H1 (cell line): ENCODE results near the gene PMM1. TPM values are rescaled to one million over a fixed set of nuclear protein-coding genes. Genes with fewer than 3 reads are reported as not detected.

Experiments used
- CTCF ChIA-PET: fragments of 300-600 bp; sonication (Branson Sonifier 250); formaldehyde crosslinking; loops from one replicate; lab custom pipeline; 2021; ENCODE audit not compliant: partially characterized antibody; lab: Charles Lee
- POLR2A ChIA-PET: fragments of 300-600 bp; sonication (Branson Sonifier 250); formaldehyde crosslinking; loops from one replicate; lab custom pipeline; 2021; ENCODE audit warnings: inconsistent platforms; ENCODE audit not compliant: partially characterized antibody; lab: Charles Lee
- DNase-seq, 2 experiments: peaks; one replicate each; pipeline versions ENCODE4 v3.0.0 to v3.0.0-alpha.2; 2010 to 2022; ENCODE audit warnings: low spot score in 2 of 2, low read depth in 1 of 2, mixed read lengths in 1 of 2
- FAIRE-seq: peaks from 2 replicates; lab custom pipeline; 2011; peaks lifted over from hg19 to GRCh38; lab: Jason Lieb, UNC
- H2AFZ ChIP-seq: 2 replicates; pipeline ENCODE4 v1.8.1; 2012; ENCODE audit warnings: low read length, inconsistent platforms
- H2AK5ac ChIP-seq: 2 replicates; pipeline ENCODE4 v1.6.1; 2013; ENCODE audit warnings: low read depth, low read length
- H2BK120ac ChIP-seq: replicated peaks from 2 replicates; pipeline ENCODE3; 2013; ENCODE audit warnings: low read depth, low read length, inconsistent platforms
- H2BK12ac ChIP-seq: 2 replicates; pipeline ENCODE4 v1.6.1; 2013; ENCODE audit warnings: low read depth, low read length
- H2BK15ac ChIP-seq: 2 replicates; pipeline ENCODE4 v1.6.1; 2013; ENCODE audit warnings: low read length
- H2BK20ac ChIP-seq: 2 replicates; pipeline ENCODE4 v1.6.1; 2013; ENCODE audit warnings: low read length
- H2BK5ac ChIP-seq: 2 replicates; pipeline ENCODE4 v1.6.1; 2013; ENCODE audit warnings: low read depth, low read length
- H3K14ac ChIP-seq: 2 replicates; pipeline ENCODE4 v1.6.1; 2013; ENCODE audit warnings: inconsistent platforms; ENCODE audit not compliant: insufficient read length
- H3K18ac ChIP-seq: 2 replicates; pipeline ENCODE4 v1.6.1; 2013; ENCODE audit warnings: low read length; ENCODE audit errors: extremely low read depth
- H3K23ac ChIP-seq: 2 replicates; pipeline ENCODE4 v1.6.1; 2013; ENCODE audit warnings: inconsistent platforms; ENCODE audit not compliant: insufficient read length
- H3K23me2 ChIP-seq: 2 replicates; pipeline ENCODE4 v1.6.1; 2013; ENCODE audit warnings: low read depth, low read length
- H3K27ac ChIP-seq: 2 replicates; pipeline ENCODE4 v1.6.1; 2011; ENCODE audit warnings: low read depth, low read length, inconsistent platforms
- H3K27me3 ChIP-seq, 4 experiments: replicated peaks in 1 of 4; 1 replicate in 1 of 4; 2 replicates in 3 of 4; pipeline versions ENCODE4 v1.6.1 to v1.8.1; 2011 to 2013; ENCODE audit warnings: low read length in 3 of 4, mild to moderate bottlenecking in 3 of 4, inconsistent platforms in 2 of 4, mixed read lengths in 2 of 4, moderate library complexity in 1 of 4; ENCODE audit not compliant: control insufficient read depth in 3 of 4, insufficient read depth in 3 of 4; ENCODE audit errors: extremely low read depth in 1 of 4
- H3K36me3 ChIP-seq, 4 experiments: 2 replicates each; pipeline versions ENCODE4 v1.6.1 to v1.8.1; 2011 to 2013; ENCODE audit warnings: mild to moderate bottlenecking in 4 of 4, low read length in 3 of 4, moderate library complexity in 2 of 4, control low read depth in 1 of 4, inconsistent platforms in 1 of 4; ENCODE audit not compliant: insufficient read depth in 4 of 4, control insufficient read depth in 2 of 4
- H3K4ac ChIP-seq: replicated peaks from 2 replicates; pipeline ENCODE3; 2013; ENCODE audit warnings: low read length, low read depth, mixed read lengths, inconsistent platforms; ENCODE audit not compliant: insufficient read length
- H3K4me1 ChIP-seq, 4 experiments: replicated peaks in 1 of 4; 1 replicate in 1 of 4; 2 replicates in 3 of 4; pipeline versions ENCODE4 v1.6.1 to v1.8.1; 2011 to 2013; ENCODE audit warnings: low read length in 3 of 4, inconsistent platforms in 2 of 4, mixed read lengths in 1 of 4; ENCODE audit not compliant: insufficient read depth in 4 of 4, control insufficient read depth in 3 of 4
- H3K4me2 ChIP-seq, 2 experiments: 2 replicates each; pipeline versions ENCODE4 v1.6.1 to v1.8.1; 2011 to 2013; ENCODE audit warnings: low read depth in 2 of 2, low read length in 2 of 2, control low read depth in 1 of 2, inconsistent platforms in 1 of 2, mild to moderate bottlenecking in 1 of 2; ENCODE audit not compliant: insufficient read depth in 1 of 2
- H3K4me3 ChIP-seq, 4 experiments: fragments of 200-600, 300-600 bp in 1 of 4; sonication (generic), shearing (Covaris generic), sonication (Bioruptor Twin) in 1 of 4; 2 replicates each; pipeline versions ENCODE4 v1.5.1 to v1.8.1; 2011 to 2016; ENCODE audit warnings: low read length in 4 of 4, low read depth in 3 of 4, control low read depth in 2 of 4, inconsistent platforms in 2 of 4, mild to moderate bottlenecking in 2 of 4, mixed read lengths in 1 of 4, moderate library complexity in 1 of 4; ENCODE audit not compliant: insufficient read depth in 2 of 4; ENCODE audit errors: extremely low read depth in 1 of 4
- H3K56ac ChIP-seq: replicated peaks from 2 replicates; pipeline ENCODE3; 2013; ENCODE audit warnings: low read depth, mild to moderate bottlenecking, mixed read lengths, low read length, inconsistent platforms; ENCODE audit not compliant: insufficient read length
- H3K79me1 ChIP-seq: 2 replicates; pipeline ENCODE4 v1.6.1; 2013; ENCODE audit warnings: low read depth, low read length, control low read depth
- H3K79me2 ChIP-seq, 2 experiments: 2 replicates each; pipeline versions ENCODE4 v1.6.1 to v1.8.1; 2012 to 2013; ENCODE audit warnings: low read length in 2 of 2, mild to moderate bottlenecking in 2 of 2, inconsistent platforms in 1 of 2; ENCODE audit not compliant: insufficient read depth in 2 of 2, control insufficient read depth in 1 of 2
- H3K9ac ChIP-seq, 4 experiments: replicated peaks in 1 of 4; 1 replicate in 1 of 4; 2 replicates in 3 of 4; pipeline versions ENCODE4 v1.6.1 to v1.8.1; 2011 to 2013; ENCODE audit warnings: low read depth in 3 of 4, low read length in 3 of 4, control low read depth in 2 of 4, mild to moderate bottlenecking in 2 of 4, moderate library complexity in 2 of 4, inconsistent platforms in 1 of 4; ENCODE audit errors: extremely low read depth in 1 of 4
- H3K9me3 ChIP-seq, 2 experiments: 2 replicates each; pipeline versions ENCODE4 v1.6.1 to v1.8.1; 2012 to 2013; ENCODE audit warnings: mild to moderate bottlenecking in 2 of 2, moderate library complexity in 2 of 2, control low read depth in 1 of 2, inconsistent platforms in 1 of 2, low read depth in 1 of 2, low read length in 1 of 2, mixed read lengths in 1 of 2; ENCODE audit not compliant: insufficient read depth in 2 of 2
- H4K20me1 ChIP-seq, 2 experiments: replicated peaks in 1 of 2; 2 replicates each; pipeline versions ENCODE3 to v1.8.1; 2011 to 2013; ENCODE audit warnings: inconsistent platforms in 2 of 2, low read length in 2 of 2, mild to moderate bottlenecking in 1 of 2; ENCODE audit not compliant: insufficient read depth in 2 of 2, control insufficient read depth in 1 of 2
- H4K5ac ChIP-seq: 2 replicates; pipeline ENCODE4 v1.6.1; 2013; ENCODE audit warnings: low read length, low read depth, mixed read lengths, inconsistent platforms; ENCODE audit not compliant: insufficient read length
- H4K8ac ChIP-seq: 2 replicates; pipeline ENCODE4 v1.8.0; 2013; ENCODE audit warnings: mild to moderate bottlenecking, moderate library complexity, low read length, inconsistent platforms; ENCODE audit not compliant: insufficient read depth; ENCODE audit errors: extremely low read depth
- H4K91ac ChIP-seq: replicated peaks from 2 replicates; pipeline ENCODE3; 2013; ENCODE audit warnings: low read length, mixed read lengths, inconsistent platforms; ENCODE audit not compliant: insufficient read length
- HDAC6 ChIP-seq: IDR thresholded peaks from one replicate; pipeline ENCODE4 v1.7.1; 2012; ENCODE audit warnings: low read depth, mild to moderate bottlenecking, inconsistent platforms, low read length, moderate library complexity
- TAF1 ChIP-seq: IDR thresholded peaks from 2 replicates; pipeline ENCODE4 v1.6.1; 2011; ENCODE audit warnings: mild to moderate bottlenecking, low read depth, low read length
- WGBS, 2 experiments: shearing (Covaris generic) in 1 of 2; methylation state at CpG; one replicate each; pipeline versions ENCODE4 v1.1.6 to v1.1.7; 2013 to 2015; ENCODE audit warnings: low lambda C conversion rate in 2 of 2, mixed read lengths in 2 of 2, inconsistent platforms in 1 of 2, low coverage in 1 of 2, missing lambda C conversion rate in 1 of 2; ENCODE audit not compliant: insufficient replicate concordance in 2 of 2, insufficient coverage in 1 of 2, insufficient read length in 1 of 2; ENCODE audit errors: extremely low coverage in 1 of 2, missing lambda C conversion rate in 1 of 2; 5-methylcytosine and 5-hydroxymethylcytosine counted together
- polyA plus RNA-seq, 7 experiments: library from polyadenylated mRNA; depleted of rRNA in 3 of 7; stranded (reverse) in 5 of 7; unstranded in 2 of 7; fragments of >200 nt in 5 of 7; fragments of 200-250 nt in 2 of 7; gene quantifications; 1 replicate in 5 of 7; 2 replicates in 1 of 7; 4 replicates in 1 of 7; pipeline versions ENCODE4 v1.2.1 to v1.2.3, GENCODE V29; 2011 to 2013; ENCODE audit warnings: missing spikeins in 2 of 7, mixed read lengths in 2 of 7
- total RNA-seq: library from RNA; stranded (reverse); fragmentation: NEBNext Ultra II Directional; extraction: Animal tissue kit (Norgen Biotek cat#: 25700); gene quantifications from 2 replicates; pipeline ENCODE4 v1.2.1, GENCODE V29; 2021
- TF ChIP-seq, protein P1 (sequence below): IDR thresholded peaks from 2 replicates; pipeline ENCODE4 v1.6.1; 2012; ENCODE audit warnings: low read length, inconsistent platforms

Gene PMM1
- total and polyA plus RNA-seq, 2 of the 8 experiments (the other 6 are each of a cell fraction or from before 2014, with no cell fraction given) = 11.3 to 20.0 TPM

DNA sequence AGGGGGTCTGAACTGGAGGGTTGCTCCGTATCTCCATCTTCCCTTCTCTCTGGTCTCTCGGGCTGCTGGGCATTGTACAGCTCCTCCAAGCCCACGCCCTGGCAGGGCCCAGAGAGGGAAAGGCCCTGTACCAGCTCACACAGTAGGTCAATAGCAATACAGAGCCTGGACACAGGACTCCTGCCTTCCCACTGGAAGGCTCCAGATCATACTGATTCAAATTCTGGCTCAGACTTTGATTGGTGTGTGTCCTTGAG is 22.2 kb downstream of the PMM1 start:
- no peak overlapping the region for H3K56ac ChIP-seq
- POLR2A ChIA-PET = interaction anchor here (0.7 to 0.9 kb wide), 4 partner anchors 19 to 54 kb away, joined by 3 read pairs; partner anchors contain the start of genes PMM1 and XRCC6
- H3K79me1 ChIP-seq = no peaks in the 10 kb centered on the region
- H3K4me1 ChIP-seq = peaks cover 0 to 10% (median 5%) of the 10 kb centered on the region in 4 experiments; a peak in 5 of 7 replicates
- H2AK5ac ChIP-seq = no peak overlapping the region
- WGBS, 2 experiments = 89% methylated on average over 3 of the region's 3 CpGs; no CpG with 5 or more reads in 1 of the 2 experiments
- H4K5ac ChIP-seq = no peak overlapping the region
- H2AFZ ChIP-seq = no peak overlapping the region
- no peak for DNase-seq
- H4K20me1 ChIP-seq = no peaks in the 10 kb centered on the region
- H3K9me3 ChIP-seq = no peaks in the 10 kb centered on the region
- FAIRE-seq = no peak
- TF ChIP-seq, protein P1, sequence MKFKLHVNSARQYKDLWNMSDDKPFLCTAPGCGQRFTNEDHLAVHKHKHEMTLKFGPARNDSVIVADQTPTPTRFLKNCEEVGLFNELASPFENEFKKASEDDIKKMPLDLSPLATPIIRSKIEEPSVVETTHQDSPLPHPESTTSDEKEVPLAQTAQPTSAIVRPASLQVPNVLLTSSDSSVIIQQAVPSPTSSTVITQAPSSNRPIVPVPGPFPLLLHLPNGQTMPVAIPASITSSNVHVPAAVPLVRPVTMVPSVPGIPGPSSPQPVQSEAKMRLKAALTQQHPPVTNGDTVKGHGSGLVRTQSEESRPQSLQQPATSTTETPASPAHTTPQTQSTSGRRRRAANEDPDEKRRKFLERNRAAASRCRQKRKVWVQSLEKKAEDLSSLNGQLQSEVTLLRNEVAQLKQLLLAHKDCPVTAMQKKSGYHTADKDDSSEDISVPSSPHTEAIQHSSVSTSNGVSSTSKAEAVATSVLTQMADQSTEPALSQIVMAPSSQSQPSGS = no peak
- TF ChIP-seq HDAC6 = no peak
- TF ChIP-seq TAF1 = no peak
- TF ChIP-seq, all 59 proteins: peak for 0
- Histone ChIP-seq H3K23ac (no peak overlapping the region), H3K4ac (no peak overlapping the region), H3K27me3 (0 out of 7 replicates have a peak, but pooled peaks cover 0 to 3% (median 0%) of the 10 kb centered on the region in 4 experiments), H3K23me2 (peaks cover 3% of the 10 kb centered on the region; the same call in 1 of the 2 replicates), H4K91ac (no peak overlapping the region), H3K79me2 (no peaks in the 10 kb centered on the region), H3K36me3 (no peaks in the 10 kb centered on the region), H3K9ac (no peak overlapping the region), H3K27ac (no peak overlapping the region), H3K18ac (no peak overlapping the region), H4K8ac (no peak overlapping the region), H3K4me3 (no peak overlapping the region), H2BK15ac (no peak overlapping the region), H3K4me2 (no peak overlapping the region), H2BK120ac (no peak overlapping the region), H2BK12ac (no peak overlapping the region), H2BK20ac (no peak overlapping the region), H2BK5ac (no peak overlapping the region), H3K14ac (no peak overlapping the region)
- CTCF ChIA-PET = interaction anchor here (0.8 to 16.1 kb wide), 8 partner anchors 9 to 164 kb away, joined by 3 to 169 read pairs (median 9); no protein-coding TSS in a partner anchor
